Subcutaneous adipose tissue (tissue), 4 donors: ENCODE data around the gene FBXW4. TPM values are rescaled to one million over a fixed set of nuclear protein-coding genes. Genes with fewer than 3 reads are reported as not detected.

ENCODE experiments used
- total RNA-seq, 4 donors: library from RNA; depleted of rRNA; stranded (reverse); fragments of >200 nt; gene quantifications; one replicate each; pipeline ENCODE4 v1.1.0, GENCODE V29; 2016
- TF ChIP-seq, protein P1 (sequence below): fragments of 450-650 bp; IDR thresholded peaks from one replicate; pipeline ENCODE4 v1.5.1; 2016; ENCODE audit warnings: low read depth, mild to moderate bottlenecking, control low read depth, antibody characterized with exemption, moderate library complexity

The FBXW4 gene
- total RNA-seq, 4 donors from 2014 or later = 41.7 to 88.0 (median 57.7) TPM

DNA sequence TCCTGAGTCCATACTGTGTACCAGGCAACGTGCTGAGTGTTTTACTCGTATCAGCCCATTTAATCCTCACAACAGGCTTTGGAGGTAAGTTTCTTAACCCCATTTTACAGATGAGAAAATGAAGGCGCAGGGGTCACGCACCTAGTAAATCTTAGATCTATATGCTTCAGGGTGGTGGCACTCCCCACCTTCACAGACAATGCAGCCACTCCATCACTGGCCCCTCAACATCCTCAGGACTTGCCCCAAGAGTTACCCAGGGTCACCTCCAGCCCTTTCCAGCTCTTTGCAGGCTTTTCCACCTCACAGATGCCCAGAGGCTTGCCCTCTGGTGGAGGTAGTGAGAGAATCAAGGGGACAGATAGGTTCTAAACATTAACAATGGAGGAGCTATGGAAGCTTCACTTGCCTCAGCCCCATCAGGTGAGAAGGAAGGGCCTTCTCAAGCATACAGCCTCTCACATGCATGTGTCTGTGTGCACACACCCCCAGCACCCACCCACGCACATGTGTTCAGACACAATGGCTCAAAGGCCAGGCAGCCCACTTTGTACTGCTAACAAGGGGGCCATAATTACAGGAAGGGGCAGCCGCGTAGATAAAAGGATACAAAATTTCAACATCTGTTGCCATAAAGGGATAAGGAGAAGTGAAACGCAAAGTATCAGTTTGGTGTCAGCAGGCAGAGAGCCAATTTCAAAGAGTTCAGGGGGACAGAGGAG, 77.7 kb downstream of the FBXW4 start:
- TF ChIP-seq, protein P1, sequence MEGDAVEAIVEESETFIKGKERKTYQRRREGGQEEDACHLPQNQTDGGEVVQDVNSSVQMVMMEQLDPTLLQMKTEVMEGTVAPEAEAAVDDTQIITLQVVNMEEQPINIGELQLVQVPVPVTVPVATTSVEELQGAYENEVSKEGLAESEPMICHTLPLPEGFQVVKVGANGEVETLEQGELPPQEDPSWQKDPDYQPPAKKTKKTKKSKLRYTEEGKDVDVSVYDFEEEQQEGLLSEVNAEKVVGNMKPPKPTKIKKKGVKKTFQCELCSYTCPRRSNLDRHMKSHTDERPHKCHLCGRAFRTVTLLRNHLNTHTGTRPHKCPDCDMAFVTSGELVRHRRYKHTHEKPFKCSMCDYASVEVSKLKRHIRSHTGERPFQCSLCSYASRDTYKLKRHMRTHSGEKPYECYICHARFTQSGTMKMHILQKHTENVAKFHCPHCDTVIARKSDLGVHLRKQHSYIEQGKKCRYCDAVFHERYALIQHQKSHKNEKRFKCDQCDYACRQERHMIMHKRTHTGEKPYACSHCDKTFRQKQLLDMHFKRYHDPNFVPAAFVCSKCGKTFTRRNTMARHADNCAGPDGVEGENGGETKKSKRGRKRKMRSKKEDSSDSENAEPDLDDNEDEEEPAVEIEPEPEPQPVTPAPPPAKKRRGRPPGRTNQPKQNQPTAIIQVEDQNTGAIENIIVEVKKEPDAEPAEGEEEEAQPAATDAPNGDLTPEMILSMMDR = no peak

DNA sequence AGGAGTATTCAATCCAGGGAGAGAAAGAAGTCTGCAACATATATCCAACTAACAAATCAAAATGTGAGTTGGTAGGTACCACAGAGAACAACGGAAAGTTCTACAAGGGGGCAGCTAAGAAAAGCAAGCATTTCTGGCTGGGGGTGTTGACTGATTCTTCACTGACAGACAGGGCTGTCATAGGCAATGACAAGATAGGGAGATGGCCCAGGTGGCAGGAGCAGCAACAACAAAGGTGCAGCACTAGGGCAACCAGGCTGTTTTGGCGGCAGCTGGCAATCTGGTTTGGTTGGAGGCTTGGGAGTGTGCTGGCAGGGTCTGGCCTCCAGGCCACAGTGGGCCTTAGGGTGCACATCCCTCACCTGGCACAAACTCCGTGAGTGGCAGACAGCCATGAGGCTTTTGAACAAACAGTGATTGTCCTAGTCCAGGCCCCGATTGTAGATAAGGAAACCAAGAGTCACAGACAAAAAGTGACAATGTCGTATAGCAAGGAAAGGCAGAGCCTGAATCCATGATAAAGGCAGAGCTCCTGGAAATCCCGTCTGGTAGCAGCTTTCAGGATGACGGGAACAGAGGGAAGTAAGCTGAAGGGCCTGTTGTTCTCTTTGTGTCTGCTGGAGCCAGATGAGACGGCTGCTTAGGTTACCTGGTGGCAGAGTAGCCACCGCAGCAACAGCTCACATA, 78.4 kb downstream of the FBXW4 start:
- TF ChIP-seq, protein P1 = no peak

DNA sequence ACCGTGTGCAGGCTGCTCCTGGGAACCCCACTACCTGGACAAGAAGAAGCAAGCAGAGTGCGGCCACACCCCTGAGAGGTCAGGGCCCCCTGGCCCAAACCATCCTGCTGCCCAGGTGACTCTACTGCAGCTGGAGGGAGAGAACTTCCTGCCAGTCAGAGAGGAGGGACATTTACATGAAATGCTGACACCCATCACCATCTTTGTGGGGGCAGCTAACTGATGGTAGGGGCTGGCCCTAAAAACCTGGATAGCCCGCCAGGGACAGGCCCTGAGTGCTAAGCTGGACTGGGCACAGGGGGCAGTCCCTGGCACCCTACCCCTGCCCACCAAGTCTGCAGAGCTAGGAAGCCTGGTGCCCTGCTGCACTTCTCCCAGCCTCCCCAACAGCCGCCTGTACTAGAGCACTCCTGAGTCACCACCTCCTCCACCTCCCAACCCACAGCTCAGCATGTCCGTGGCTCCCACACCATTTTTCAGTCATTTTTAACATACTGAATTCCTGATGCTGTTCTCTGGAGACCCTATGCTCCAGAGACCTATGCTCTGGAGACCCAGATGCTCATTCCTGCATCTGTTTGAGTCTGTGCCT, 79.3 kb downstream of the FBXW4 start:
- TF ChIP-seq, protein P1 = no peak

DNA sequence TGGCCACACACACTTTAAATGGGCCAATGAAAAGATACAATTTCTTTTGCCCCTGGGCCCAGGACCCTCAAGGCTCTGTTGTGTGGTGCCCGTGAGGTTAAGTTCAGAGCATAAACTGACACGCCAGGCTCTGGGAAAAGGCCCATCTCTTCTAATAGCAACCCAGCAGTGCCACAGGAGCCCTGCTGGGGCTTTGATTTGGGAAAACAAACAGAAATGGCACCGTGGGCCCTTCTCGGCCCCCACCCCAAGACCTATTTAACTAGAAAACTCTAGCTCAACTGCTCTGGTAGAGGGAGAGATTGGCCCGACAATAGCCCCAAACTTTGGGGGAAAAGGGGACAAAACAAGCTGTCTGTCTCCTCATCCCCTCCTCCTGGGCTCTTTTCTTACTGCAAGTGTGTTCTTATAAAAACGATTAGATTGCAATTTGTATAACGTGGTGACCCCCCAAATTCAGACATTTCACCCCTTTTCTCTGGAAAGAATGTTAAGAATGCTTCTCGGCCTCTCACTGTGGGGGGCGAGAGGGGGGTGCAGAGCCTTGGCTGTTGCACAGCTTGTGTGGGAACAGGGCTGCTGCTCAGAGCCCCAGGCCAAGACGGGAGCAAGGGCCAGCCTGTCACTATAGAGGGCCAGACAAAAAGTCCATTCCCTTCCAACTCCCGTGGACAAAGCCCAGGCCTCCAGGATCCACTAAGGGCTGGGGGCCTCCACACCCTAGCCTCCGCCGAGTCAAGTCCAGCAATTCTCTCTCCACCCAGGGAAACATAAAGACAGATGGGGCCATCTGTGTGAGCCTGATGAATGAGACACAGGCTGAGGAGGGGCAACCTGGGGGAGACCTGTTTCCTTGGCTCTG, 80.1 kb downstream of the FBXW4 start:
- TF ChIP-seq, protein P1 = no peak

DNA sequence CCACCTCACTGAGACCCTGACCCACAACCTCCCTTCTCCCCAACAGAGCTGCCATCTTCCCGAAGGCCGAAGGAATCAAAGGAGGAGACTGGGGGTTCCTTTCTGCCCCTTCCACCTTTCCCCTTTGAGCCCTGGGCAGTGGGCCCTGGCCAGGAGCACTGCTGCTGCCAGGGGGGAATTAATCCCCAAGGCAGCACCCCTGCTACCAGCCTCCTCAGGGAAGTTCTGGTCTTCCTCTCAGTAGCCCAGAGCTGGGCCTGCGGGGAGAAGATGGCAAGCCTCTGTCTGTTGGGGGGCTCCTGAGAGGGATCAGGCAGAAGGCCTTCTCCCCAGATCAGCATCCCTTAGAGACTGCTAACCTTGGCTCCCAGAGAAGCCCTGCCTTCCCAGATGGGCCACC, 81.3 kb downstream of the FBXW4 start:
- TF ChIP-seq, protein P1 = no peak

DNA sequence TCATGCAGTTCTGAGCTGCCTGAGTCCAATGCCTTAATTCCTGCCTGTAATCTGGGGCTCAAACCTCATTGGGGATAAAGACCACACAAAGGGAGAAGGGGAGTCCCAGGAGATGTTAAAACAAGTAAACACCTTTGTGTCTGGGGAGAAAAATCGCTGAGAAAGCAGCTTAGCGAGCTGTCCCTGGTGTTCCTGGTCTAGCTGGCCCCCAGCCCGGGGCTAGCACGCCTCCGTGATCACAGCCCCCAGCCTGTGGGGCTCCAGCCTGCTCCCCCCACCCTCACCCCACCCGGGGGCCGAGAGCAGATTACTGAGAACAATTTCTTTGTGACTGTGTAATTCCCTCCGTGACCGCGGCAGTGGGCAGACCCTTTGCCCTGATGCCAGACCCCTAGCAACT, 82.1 kb downstream of the FBXW4 start:
- TF ChIP-seq, protein P1 = no peak

DNA sequence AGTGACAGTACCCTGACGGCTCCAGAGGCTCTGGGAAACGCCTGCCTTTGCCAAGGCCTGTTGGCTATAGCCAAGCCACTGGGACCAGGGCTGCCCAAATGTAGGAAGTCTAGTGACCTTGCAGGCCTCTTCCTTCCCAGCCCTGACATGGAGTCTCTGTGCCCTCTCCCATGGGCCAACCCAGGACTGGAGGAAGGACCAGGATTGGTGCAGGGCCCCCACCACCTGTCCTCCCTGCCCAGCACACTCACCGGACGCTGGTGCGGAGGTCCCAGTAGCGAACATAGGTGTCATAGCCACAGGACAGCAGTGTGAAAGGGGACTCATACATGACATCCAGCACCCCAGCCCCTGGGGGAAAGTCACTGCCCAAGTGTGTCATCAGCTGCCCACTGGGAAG, 82.9 kb downstream of the FBXW4 start:
- TF ChIP-seq, protein P1 = no peak
